GM21423 (cell line): ENCODE data around the gene CAPS.
"Not testable (repeated sequence)": the region's sequence is repeated elsewhere in the genome, so short reads cannot be mapped to it uniquely, and the experiment has no call there.

Experiments
- ATAC-seq: cut with Tn5 transposase; IDR thresholded peaks from one replicate; pipeline ENCODE4 v1.9.1; 2021; ENCODE audit warnings: mild to moderate bottlenecking, moderate library complexity; ENCODE audit not compliant: unreplicated experiment

CAPS gene

DNA sequence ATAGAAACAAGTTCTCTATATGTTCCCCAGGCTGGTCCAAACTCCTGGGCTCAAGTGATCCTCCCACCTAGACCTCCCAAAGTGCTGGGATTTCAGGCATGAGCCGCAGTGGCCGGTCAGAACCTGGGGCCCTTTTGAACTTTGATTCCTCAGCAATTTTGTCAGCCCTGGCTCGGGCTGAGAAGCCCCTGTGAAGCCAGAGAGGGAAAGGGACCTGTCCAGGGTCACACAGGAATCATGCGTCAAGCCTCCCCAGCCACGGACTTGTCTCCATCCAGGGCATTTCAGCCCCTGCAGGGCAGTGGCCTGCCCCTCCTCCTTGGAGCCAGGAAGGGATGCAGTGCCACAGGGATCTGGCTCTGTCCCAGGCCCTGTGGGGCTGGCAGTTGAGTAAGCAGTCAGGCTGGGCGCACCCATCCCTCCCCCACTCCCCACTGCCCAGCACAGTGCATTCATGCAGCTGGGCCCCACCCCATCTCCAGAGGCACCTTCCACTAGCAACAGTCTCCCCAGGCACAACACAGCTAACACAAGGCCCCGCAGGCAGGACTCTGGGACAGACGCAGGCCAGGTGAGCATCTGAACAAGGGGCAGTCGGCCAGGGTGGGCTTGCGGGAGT is at the start of gene CAPS:
Gene CAPS (plus strand): TSS at position 516 of the 619 bp plus-strand sequence. CDS start 153 bp downstream, outside the sequence.
- ATAC-seq, result no peak

DNA sequence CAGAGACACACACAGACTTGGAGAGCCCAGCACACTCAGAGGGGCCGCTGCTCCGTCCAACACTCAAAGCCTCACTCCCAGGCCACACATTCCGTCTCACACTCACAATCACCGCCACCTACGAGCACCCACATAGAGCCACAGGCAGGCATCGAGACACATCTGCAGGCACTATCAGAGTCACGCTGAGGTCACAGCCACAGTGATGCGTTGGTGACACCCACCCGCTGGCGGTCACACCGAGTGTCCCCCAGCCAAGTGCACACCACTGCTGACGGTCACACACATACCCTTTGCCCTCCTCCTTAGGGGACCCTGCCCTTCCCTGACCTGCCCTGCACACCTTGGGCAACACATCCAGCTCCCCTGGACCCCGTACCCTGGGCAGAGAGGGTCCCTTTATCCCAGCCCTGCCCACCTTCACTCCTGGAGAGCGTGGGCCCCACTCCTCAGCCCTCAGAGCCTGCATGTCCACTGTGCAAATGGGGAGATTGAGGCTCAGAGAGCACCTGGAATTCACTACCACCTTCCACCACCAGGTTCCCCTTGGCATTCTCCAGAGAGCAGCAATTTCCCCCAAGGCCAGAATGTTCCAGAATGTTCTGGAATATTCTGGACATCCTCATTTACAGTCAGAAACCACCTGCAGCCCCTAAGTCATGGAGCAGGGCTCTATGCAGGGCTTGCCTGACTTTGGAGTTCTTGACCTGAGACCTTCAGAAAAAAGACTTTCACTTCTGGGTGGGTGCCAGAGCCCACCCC is 49.1 kb upstream of the CAPS start:
- ATAC-seq, result no peak

DNA sequence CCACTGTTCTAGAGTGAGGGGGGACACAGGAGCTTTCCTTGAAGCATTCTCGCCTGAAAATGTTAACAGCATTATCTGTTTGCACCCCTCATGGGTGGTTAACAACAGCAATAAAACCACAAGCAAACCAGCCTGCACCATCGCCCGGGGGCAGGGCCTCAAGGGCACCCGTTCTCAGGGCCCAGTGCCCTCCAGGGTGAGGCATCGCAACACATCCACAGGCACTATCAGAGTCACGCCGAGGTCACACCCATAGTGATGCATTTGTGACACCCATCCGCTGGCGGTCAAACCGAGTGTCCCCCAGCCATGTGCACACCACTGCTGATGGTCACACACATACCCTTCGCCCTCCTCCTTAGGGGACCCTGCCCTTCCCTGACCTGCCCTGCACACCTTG is 48.3 kb upstream of the CAPS start:
- ATAC-seq, result no peak

DNA sequence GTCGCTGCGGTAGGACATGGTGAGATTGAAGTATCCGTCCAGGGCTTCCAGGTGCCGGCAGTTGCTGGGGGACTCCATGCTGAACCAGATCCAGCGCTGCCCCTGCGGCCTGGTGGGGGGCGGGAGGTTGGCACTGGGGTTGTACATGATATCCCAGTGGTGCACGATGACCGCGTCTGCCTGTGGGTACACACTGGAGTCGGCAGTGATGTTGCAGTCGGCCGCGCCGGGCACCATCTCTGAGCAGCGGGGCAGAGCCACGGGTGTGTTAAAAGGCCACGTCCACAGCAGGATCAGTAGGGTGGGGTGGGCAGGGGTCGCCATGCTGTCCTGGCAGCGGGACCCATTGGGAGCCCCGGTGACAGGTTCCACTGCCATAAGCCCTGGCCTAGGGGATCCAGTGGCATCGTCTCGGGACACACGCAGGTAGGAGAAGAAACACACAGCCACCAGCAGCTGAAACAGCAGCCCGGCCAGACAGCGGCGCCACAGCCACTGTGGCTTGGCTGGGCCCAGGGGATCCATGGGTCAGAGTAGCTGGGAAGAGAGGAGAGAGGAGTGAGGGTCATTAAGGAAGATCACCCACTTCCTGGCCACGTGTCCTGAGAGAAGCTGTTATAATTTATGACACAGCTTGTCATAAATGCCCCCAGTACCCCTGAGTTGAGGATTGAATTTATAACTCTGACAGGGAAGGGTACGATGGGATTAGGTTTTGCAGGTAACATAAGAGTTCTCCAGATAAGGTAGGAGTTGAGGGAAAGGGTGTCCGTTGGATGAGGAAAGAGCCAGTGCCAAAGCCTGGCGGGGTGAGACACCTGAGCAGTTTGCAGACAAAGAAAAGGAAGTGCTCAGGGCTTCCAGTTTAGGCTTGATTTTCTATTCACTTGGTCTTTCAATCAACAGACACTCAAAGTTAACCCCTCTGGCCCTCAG is 46.6 kb upstream of the CAPS start:
- no peak for ATAC-seq

DNA sequence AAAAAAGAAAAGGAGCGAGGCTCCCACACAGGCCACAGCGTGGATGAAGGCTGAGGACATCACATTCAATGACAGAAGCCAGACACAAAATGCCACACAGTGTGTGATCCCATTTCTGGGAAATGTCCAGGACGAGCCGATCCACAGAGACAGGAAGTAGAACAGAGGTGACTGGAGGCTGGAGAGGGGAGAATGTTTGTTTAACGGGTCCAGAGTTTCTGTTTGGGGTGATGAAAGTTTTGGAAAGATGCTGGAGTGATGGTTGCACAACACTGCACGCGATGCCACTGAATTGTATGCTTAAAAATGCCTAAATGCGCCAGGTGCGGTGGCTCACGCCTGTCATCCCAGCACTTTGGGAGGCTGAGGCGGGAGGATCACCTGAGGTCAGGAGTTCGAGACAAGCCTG is 43.1 kb upstream of the CAPS start:
- no peak for ATAC-seq

DNA sequence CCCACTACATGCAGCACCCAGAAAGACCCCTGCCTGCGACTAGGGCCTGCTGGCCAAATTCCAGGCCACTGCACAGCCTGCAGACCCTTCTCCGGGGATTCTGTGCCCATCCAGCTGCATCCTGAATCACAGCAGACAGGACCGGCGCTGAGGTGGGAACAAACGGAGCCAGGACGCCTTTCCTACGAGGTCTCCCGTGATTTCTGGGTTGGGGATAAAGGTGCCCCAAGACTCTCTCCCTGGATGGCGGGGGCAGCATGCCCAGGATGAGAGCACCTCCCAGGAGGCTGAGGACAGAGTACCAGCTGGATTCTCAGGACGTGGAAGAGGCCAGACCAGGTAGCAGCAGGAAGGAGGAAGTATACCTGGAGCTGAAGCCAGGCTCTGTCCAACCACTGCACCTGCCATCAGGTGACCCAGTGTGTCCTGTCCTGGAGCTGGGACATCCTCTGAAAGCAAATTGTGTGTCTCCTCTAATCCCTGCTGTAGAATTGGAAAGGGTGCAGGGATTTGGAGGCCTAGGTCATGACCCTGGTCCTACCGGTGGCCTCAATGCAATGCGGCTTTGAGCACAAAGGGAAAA is 40.3 kb upstream of the CAPS start:
- no peak for ATAC-seq

DNA sequence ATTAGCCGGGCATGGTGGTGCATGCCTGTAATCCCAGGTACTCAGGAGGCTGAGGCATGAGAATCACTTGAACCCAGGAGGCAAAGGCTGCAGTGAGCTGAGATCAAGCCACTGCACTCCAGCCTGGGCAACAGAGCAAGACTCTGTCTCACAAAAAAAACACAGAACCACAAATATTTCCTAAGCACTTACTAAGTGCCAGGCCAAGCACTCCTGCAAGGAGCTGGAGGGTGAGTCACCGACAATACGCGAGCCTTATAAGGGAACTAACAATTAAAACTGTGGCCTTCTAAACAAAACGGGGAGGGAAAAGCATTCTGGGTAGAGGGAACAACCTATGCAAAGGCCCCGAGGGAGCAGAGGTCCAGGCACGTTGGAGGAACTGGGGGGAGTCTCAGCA is 39.6 kb upstream of the CAPS start:
- ATAC-seq, result not testable (repeated sequence)

DNA sequence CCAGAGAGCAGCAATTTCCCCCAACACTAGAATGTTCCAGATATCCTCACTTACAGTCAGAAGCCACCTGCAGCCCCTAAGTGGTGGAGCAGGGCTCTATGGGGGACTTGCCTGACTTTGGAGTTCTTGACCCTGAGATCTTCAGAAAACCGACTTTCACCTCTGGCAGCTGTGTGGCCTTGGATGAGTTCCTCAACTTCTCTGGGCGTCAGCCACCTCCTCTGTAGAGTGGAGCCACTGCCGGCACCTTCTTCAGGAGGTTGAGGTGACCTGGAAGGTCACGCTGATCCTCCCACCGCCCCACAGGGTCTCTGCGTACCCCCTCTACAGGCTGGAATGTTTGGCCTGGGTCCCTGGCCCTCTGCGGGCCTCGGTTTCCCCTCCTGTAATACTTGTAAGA is 36.6 kb upstream of the CAPS start:
- no peak for ATAC-seq

DNA sequence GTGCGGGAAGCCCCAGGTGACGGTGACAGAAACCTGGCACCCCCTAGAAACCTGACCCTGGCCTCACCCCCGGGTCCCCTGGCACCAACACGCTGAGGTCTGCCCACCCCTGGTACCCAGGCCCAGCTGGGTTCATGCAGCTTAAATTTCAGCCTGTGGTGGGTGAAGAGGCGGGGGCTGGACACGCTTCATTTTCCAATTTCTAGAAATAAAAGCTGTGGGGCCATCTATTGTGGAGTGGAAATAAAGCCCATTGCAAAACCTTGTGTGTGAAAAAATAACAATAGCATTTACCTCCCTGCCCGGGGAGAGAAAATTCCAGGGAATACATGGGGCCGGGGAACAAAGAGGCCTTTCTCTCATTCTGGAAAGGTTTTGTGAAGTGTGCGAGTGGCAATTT is 36.2 kb upstream of the CAPS start:
- no peak for ATAC-seq

DNA sequence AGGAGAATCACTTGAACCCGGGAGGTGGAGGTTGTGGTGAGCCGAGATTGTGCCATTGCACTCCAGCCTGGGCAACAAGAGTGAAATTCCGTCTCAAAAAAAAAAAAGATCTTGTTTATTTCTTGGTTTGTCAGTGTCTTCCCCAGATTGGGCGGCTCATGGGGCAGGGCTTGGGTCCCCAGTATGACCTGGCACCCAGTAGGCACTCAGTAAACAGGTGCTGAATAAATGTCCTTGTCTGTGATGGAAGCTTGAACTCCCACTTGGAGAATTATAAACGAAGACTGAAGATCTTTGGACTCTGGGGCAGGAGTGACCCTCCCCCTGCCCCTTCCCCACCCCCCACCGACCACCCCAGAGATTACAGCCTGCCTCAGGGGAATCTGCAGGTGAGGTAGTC is 33.9 kb upstream of the CAPS start:
- ATAC-seq, result no peak

DNA sequence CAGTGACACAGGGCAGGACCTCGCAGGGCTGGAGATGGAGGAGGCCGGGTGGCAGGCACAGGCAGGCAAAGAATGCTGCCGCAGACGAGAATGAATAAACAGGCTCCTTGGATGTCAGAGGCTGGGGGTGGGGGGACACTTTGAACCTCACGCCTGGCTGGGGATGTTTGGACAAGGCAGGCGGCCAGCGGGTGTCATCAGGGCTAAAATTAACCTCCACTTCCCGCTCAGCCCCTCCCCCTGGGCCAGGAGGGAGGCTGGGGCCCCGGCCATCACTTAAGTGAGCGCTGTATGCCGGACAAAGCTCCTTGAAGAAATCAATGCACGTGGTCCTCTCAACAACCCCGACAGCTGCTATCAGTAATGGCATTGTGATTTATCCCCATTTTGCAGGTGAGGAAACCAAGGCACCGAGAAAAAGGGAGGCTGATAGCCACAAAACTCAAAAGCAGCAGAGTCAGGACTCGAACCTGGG is 33.4 kb upstream of the CAPS start:
- ATAC-seq, result no peak

DNA sequence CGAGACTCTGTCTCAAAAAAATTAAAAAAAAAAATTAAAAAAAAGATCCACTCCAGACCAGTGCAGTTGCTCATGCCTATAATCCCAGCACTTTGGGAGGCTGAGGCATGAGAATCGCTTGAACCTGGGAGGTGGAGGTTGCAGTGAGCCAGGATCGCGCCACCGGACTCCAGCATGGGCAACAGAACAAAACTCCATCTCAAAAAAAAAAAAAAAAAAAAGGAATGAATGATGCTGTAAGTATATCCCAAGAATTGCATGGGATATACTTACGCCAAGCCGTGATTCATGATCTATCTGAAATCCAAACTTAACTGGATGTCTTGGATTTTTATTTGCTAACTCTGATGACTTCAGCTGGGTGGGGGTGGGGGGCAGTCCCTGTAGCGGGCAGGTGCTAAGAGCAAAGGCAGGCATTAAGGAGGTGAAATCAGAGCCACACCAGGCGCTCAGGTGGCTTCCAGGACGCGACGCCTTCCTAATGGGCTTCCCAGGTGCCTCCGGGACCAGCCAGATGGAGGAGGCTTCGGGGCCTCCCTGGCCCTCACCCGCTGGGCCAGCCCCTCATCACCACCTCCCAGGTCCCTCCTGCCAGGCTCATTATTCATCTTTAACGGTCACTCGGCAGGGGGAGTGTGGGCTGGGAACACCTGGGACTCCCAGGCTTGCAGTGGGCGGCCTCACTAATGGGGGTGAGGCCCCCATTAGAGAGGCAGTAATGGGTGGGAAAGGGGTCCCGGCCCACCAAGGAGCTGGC is 32.3 kb upstream of the CAPS start:
- ATAC-seq, result no peak

DNA sequence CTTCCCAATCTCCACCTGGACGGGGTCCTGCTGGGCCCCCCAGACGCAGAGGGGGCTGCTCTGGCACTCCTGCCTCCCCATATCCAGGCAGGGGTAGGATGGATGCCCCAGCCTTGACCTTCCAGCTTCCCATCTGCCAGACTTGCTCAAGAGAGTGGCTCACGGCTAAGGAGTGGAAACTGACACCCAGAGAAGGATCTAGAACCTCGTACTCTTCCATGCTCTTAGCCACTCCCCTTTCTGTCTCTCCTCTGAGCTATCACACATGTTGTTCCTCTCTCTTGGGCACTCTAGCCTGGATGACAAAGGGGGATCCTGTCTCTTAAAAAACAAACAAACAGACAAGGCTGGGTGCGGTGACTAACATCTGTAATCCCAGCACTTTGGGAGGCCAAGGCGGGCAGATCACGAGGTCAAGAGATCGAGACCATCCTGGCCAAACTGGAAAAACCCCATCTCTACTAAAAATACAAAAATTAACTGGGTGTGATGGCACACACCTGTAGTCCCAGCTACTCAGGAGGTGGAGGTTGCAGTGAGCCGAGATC is 31.6 kb upstream of the CAPS start:
- ATAC-seq, result no peak

DNA sequence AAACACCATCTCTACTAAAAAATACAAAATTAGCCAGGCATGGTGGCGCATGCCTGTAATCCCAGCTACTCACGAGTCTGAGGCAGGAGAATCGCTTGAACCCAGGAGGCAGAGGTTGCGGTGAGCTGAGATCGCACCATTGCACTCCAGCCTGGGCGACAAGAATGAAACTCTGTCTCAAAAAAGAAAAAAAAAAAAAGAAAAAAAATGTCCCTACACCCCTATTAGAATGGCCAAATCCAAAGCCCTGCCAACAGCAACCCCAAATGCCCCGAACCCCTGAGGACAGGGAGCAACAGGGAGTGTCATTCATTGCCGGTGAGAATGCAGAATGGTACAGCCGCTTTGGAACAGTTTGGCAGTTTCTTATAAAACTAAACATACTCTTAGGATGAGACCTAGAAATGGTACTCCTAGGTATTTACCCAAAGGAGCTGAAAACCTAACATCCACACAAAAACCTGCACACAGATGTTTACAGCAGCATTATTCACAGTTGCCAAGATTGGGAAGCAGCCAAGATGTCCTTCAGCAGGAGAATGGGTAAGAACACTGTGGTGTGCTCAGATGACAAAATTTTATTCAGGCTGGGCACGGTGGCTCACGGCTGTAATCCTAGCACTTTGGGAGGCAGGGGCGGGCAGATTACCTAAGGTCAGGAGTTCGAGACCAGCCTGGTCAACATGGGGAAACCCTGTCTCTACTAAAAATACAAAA is 30.7 kb upstream of the CAPS start:
- not testable (repeated sequence) for ATAC-seq

DNA sequence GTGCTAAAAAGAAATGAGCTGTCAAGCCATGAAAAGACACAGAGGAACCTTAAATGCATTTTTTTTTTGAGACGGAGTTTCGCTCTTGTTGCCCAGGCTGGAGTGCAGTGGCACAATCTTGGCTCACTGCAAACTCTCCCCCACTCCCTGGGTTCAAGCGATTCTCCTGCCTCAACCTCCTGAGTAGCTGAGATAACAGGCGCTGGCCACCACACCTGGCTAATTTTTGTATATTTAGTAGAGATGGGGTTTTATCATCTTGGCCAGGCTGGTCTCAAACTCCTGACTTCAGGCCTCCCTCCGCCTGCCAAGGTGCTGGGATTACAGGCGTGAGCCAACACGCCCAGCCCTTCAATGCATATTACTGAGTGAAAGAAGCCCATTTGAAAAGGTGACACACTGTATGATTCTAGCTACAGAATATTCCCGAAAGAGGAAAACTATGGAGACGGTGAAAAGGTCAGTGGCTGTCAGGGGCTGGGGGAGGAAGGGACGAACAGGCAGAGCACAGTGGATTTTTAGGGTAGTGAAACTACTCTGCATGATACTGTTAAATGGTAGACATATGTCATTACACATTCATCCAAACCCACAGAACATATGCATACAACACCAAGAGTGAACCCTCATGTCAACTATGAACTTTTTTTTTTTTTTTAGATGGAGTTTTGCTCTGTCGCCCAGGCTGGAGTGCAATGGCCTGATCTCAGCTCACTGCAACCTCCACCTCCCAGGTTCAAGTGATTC is 29.8 kb upstream of the CAPS start:
- ATAC-seq, result not testable (repeated sequence)

DNA sequence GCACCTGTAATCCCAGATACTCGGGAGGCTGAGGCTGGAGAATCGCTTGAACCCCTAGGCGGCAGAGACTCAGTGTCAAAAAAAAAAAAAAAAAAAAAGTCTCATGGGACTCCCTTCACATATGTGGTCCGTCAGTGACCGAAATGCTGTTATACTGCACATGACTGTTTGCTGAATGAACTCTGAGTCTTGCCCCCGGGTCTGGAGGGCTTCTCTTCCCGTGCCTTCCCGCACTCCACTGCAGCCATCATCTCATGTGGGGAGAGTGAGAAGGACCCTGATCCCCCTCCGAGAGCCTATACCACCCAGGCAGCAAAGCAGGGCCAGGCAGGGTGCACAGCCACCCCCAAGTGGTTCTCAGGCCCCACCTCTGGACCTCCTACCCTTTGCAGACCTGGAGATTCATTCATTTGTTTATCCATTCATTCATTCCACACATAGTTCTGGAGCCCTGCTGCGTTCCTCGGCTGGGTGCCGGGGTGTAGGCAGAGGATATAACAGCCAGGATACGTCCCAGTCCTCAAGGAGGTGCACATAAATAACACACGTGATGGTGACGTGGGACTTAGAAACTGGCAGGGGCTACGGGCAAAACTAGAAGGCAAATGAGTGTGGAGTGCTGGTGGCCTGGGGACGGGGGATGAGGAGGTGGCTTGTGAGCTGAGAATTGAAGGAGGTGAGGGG is 24.6 kb upstream of the CAPS start:
- no peak for ATAC-seq

DNA sequence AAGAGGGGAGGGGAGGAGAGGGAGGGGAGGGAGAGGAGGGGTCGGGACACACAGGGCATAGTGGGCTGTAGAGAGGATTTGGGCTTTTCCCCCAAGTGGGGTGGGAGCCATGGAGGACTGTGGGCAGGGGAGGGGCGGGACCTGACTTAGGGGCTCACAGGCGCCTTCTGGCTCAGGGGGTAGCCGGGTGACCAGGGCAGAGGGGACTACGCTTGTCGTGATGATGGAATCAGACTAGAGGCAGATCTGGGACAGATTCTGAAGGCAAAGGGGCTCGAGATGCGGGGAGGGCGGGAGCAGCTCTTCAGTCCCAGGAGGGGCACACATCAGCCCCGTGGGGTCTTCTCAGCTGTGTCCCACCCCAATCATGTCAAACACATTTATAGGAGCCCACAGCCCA is 24.0 kb upstream of the CAPS start:
- no peak for ATAC-seq

DNA sequence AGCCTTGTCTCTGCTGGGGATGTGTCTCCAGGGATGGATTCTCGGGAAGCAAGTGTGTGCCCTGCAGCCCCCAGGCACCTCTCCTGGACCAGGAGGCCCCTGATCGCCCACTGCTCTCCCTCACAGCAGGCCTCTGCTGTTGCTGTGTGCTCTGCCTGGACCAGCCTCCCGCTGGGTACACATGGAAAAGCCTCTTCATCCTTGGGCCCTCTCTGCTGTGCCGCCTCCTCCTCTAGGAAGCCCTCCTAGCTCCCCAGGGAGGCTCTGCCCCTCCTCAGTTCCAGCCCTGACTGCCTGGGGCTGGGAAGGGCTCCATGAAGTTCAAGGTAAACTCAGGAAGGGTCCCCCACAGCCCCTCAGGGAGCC is 22.5 kb upstream of the CAPS start:
- ATAC-seq, result no peak
